ENCODE measurements around the gene MSL2.
A peak's percentile ranks its signal among the peaks of the same experiment; 100 is the strongest.
"Not testable (repeated sequence)": the region's sequence is repeated elsewhere in the genome, so short reads cannot be mapped to it uniquely, and the experiment has no call there.

Gene MSL2

GRCh38 chr3:136141291-136141785, 54.8 kb downstream of the MSL2 start:
- Histone ChIP-seq H3K4me3 (ENCODE audit: low read depth, low read length) (no peak overlapping the region), H3K9me3 (ENCODE audit: severe bottlenecking) (peaks cover 2% of the 10 kb centered on the region), H3K27me3 (ENCODE audit: insufficient read depth, low read depth, severe bottlenecking) (no peaks in the 10 kb centered on the region), H3K36me3 (peaks cover 6% of the 10 kb centered on the region; the same call in 1 of the 2 replicates), H3K27ac (no peak overlapping the region)
- no peak for DNase-seq
- TF ChIP-seq CTCF (IDR thresholded peaks at IDR 0.05; ENCODE audit: low read depth, low read length), result no peak

- DNase-seq, result no peak
- no peak overlapping the region for H3K27ac ChIP-seq
- no peaks in the 10 kb centered on the region for H3K36me3 ChIP-seq
- peaks cover 4% of the 10 kb centered on the region for H3K9me3 ChIP-seq (ENCODE audit: severe bottlenecking)
- no peak overlapping the region for H3K4me3 ChIP-seq (ENCODE audit: low read depth, low read length)
- H3K27me3 ChIP-seq (ENCODE audit: insufficient read depth, low read depth, severe bottlenecking), result no peaks in the 10 kb centered on the region
- no peak for TF ChIP-seq CTCF (IDR thresholded peaks at IDR 0.05; ENCODE audit: low read depth, low read length)
Measured at GRCh38 chr3:136136454-136136853, 59.7 kb downstream of the MSL2 start.

- Histone ChIP-seq H3K9me3 (ENCODE audit: severe bottlenecking) (peaks cover 7% of the 10 kb centered on the region), H3K4me3 (ENCODE audit: low read depth, low read length) (no peak overlapping the region), H3K27ac (0 out of 2 replicates have a peak overlapping the region, but pooled peaks have one; percentile 11), H3K27me3 (ENCODE audit: insufficient read depth, low read depth, severe bottlenecking) (no peaks in the 10 kb centered on the region), H3K36me3 (no peaks in the 10 kb centered on the region)
- no peak for DNase-seq
- TF ChIP-seq CTCF (IDR thresholded peaks at IDR 0.05; ENCODE audit: low read depth, low read length), result no peak
Measured at GRCh38 chr3:136135039-136135802, 60.9 kb downstream of the MSL2 start.

GRCh38 chr3:136134091-136134490, 62.0 kb downstream of the MSL2 start:
- no peaks in the 10 kb centered on the region for H3K36me3 ChIP-seq
- H3K27me3 ChIP-seq (ENCODE audit: insufficient read depth, low read depth, severe bottlenecking), result no peaks in the 10 kb centered on the region
- peaks cover 7% of the 10 kb centered on the region for H3K9me3 ChIP-seq (ENCODE audit: severe bottlenecking)
- no peak for TF ChIP-seq CTCF (IDR thresholded peaks at IDR 0.05; ENCODE audit: low read depth, low read length)
- H3K4me3 ChIP-seq (ENCODE audit: low read depth, low read length), result no peak overlapping the region
- no peak for DNase-seq
- no peak overlapping the region for H3K27ac ChIP-seq

- not testable (repeated sequence) for H3K4me3 ChIP-seq (ENCODE audit: low read depth, low read length); H3K9me3 ChIP-seq (ENCODE audit: severe bottlenecking); H3K36me3 ChIP-seq; H3K27ac ChIP-seq; H3K27me3 ChIP-seq (ENCODE audit: insufficient read depth, low read depth, severe bottlenecking); DNase-seq
Measured at GRCh38 chr3:136131647-136132046, 64.5 kb downstream of the MSL2 start.

GRCh38 chr3:136122006-136122405, 74.1 kb downstream of the MSL2 start:
- DNase-seq, result no peak
- H3K9me3 ChIP-seq (ENCODE audit: severe bottlenecking), result no peaks in the 10 kb centered on the region

More at GRCh38 chr3:136122006-136122405, 74.1 kb downstream of the MSL2 start:
- Histone ChIP-seq H3K4me3 (ENCODE audit: low read depth, low read length) (no peak overlapping the region), H3K27me3 (ENCODE audit: insufficient read depth, low read depth, severe bottlenecking) (no peaks in the 10 kb centered on the region), H3K36me3 (no peaks in the 10 kb centered on the region), H3K27ac (no peak overlapping the region)
- no peak for TF ChIP-seq CTCF (IDR thresholded peaks at IDR 0.05; ENCODE audit: low read depth, low read length)
